ENCODE measurements around the gene KAT6B.
"Not testable (repeated sequence)": the region's sequence is repeated elsewhere in the genome, so short reads cannot be mapped to it uniquely, and the experiment has no call there.

The KAT6B gene

GRCh38 chr10:75034714-75035258 is 208.4 kb downstream of the KAT6B start:
- no peak for DNase-seq (ENCODE audit: low read depth, low spot score)

- DNase-seq (ENCODE audit: low read depth, low spot score): no peak
Observed at GRCh38 chr10:75035975-75036708, 209.7 kb downstream of the KAT6B start.

- no peak for DNase-seq (ENCODE audit: low read depth, low spot score)
Observed at GRCh38 chr10:75037171-75038153, 211.1 kb downstream of the KAT6B start.

GRCh38 chr10:75038335-75038734 is 211.9 kb downstream of the KAT6B start:
- DNase-seq (ENCODE audit: low read depth, low spot score): no peak

- DNase-seq (ENCODE audit: low read depth, low spot score): no peak
Observed at GRCh38 chr10:75040576-75040975, 214.2 kb downstream of the KAT6B start.

DNA sequence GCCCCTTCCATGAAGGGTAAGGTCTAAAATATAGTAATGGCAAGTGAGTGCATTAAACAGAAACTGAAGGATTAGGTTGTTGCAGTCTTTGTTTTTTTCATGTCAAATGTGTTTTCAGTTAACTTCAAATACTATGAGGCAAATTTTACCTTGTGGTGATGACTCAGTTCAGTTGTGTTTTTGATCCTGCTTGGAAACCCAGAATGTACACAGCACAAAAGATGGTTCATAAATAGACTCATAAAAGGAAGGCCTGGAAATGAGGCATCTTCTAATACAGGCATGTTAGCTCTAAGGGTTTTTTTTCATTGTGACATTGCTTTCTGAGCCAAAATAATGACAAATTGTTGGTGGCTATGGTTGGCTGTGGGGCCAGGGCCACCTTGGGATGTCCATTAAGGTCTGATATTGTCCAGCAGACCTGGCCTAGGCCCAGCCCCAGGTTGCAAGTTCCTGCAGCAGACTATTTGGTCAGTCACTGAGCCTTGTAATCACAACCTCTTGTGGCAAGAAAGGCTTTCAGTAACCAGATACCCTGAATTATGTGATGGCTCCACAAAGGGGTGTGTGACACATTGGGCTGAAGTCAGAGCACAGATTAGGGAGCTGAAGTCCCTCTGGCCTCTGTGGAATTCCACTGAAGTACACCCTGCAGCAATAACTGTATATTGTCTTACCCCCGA is 216.0 kb downstream of the KAT6B start:
- no peak for DNase-seq (ENCODE audit: low read depth, low spot score)

GRCh38 chr10:75043256-75044131 is 217.1 kb downstream of the KAT6B start:
- DNase-seq (ENCODE audit: low read depth, low spot score): no peak

GRCh38 chr10:75048669-75049098 is 222.3 kb downstream of the KAT6B start:
- no peak for DNase-seq (ENCODE audit: low read depth, low spot score)

DNA sequence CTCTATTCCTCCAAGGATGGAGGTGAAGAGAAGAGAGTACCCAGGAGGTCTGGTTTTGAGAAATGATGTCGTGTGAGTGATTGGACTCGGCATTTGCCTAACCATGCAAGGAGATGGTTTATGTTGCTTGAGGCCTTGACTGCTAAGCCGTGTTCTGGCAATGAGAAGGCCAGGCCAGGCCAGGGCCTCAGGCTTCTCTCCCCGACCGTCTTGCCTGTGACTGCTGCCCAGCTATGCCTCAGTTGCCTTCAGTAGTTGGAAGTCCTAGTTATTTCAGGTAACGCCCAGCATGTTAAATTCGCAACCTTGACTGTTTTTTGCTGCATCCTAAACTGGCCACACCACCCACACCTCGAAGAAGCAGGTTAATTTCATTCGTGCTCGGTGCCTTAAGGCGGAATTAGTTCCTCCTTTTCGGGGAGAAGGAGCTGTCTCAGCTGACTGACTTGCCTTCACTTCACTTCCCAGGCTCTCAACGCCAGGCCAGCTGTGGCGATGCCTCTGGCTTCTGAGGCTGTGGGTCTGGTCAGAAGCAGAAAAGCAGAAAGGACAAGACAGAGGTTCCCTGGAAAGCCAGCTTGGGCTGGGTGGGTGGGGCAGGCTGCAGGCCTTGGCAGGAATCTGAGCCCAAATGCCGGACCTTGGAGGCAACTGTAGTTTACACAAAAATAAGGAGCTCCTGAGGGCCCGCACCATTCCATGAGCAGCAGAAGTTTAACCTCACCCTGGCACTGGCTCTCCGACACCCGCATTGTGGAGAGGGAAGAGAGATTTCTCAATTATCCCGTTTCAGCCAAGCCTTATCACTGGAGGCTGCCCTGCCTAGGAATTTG is 223.1 kb downstream of the KAT6B start:
- no peak for DNase-seq (ENCODE audit: low read depth, low spot score)

DNA sequence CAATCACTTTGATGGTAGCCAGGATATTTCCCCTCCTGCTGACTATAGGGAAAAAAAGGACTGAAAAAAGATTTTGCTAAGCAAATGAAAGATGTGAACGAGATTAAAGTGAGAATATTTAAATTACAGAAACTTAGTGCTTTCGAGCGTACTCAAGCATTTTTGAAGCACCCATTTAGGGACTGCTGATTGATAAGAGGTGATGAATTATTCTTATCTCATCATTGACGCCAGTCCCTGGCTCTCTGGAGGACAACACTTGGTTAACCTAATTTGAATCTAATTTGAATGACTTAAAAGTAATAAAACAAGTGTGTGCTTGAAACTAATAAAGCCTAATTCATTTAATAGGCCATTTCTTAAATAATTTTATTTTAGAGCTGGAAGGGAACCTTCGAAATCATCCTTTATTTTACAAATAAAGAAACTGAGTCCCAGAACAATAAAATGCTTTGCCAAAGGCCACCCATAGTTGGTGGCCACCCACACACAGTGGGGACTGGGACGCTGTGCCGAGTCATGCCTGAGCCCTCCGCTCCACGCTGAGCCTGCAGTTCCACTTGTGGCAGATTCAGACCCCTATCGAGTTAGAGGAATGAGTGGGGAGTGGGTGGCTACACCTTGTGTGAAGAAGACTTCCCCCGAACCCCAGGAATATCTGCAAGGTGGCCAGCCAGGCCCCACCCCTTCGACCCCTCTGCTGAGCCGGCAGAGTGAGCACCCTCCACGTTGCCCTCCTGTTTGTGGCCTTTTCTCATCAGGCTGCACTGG is 223.9 kb downstream of the KAT6B start:
- DNase-seq (ENCODE audit: low read depth, low spot score): no peak

DNA sequence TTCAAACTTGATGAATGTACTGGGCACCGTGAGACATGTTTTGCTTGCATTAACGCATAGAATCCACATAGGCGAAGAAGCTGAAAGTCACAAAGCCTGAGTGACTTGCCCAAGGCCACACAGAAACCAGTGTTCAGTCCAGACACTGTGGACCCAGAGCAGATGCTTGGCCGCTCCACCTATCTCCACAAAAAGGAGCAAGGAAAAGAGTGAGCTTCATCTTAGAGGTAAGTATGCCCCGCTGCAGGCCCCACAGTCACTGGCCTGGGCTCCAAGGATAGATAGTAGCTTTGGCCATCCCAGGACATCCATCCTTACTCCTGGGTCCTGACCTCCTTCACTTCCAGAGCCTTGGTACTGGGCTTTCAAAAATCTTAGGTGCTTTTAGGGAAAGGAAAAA is 224.9 kb downstream of the KAT6B start:
- DNase-seq (ENCODE audit: low read depth, low spot score): no peak

- DNase-seq (ENCODE audit: low read depth, low spot score): not testable (repeated sequence)
Observed at GRCh38 chr10:75055896-75056406, 229.6 kb downstream of the KAT6B start.

GRCh38 chr10:75057680-75058079 is 231.3 kb downstream of the KAT6B start:
- DNase-seq (ENCODE audit: low read depth, low spot score): no peak

- no peak for DNase-seq (ENCODE audit: low read depth, low spot score)
Observed at GRCh38 chr10:75058161-75058560, 231.8 kb downstream of the KAT6B start.

- no peak for DNase-seq (ENCODE audit: low read depth, low spot score)
Observed at GRCh38 chr10:75061709-75062505, 235.5 kb downstream of the KAT6B start.

GRCh38 chr10:75062506-75063299 is 236.3 kb downstream of the KAT6B start:
- no peak for DNase-seq (ENCODE audit: low read depth, low spot score)

Data from brain pericyte (primary cell).